Duodenal mucosa (tissue), 2 donors: ENCODE results near the gene UBE2F.

Experiments used
- H3K27ac ChIP-seq: one replicate; pipeline ENCODE4 v1.7.0; 2013; ENCODE audit warnings: low read depth, low read length
- H3K27me3 ChIP-seq, 2 donors: one replicate each; pipeline ENCODE4 v1.7.0; 2013; ENCODE audit warnings: low read length in 2 of 2, control low read depth in 1 of 2; ENCODE audit not compliant: insufficient read depth in 2 of 2, control insufficient read depth in 1 of 2
- H3K36me3 ChIP-seq, 2 donors: one replicate each; pipeline ENCODE4 v1.7.0; 2013; ENCODE audit warnings: low read length in 2 of 2, control low read depth in 1 of 2; ENCODE audit not compliant: insufficient read depth in 2 of 2, control insufficient read depth in 1 of 2
- H3K4me1 ChIP-seq, 2 donors: one replicate each; pipeline ENCODE4 v1.7.0; 2013; ENCODE audit warnings: low read length in 2 of 2, control low read depth in 1 of 2; ENCODE audit not compliant: insufficient read depth in 2 of 2, control insufficient read depth in 1 of 2
- H3K4me3 ChIP-seq, 2 donors: one replicate each; pipeline ENCODE4 v1.7.0; 2013; ENCODE audit warnings: low read length in 2 of 2, low read depth in 1 of 2
- H3K9ac ChIP-seq, 2 donors: one replicate each; pipeline ENCODE4 v1.7.0; 2013; ENCODE audit warnings: low read length in 2 of 2, low read depth in 1 of 2
- H3K9me3 ChIP-seq, 2 donors: one replicate each; pipeline ENCODE4 v1.7.0; 2013; ENCODE audit warnings: low read length in 2 of 2, control low read depth in 1 of 2; ENCODE audit not compliant: control insufficient read depth in 1 of 2

The UBE2F gene

GRCh38 chr2:237995036-237995435 lies 28.2 kb downstream of the UBE2F start:
- no peak overlapping the region for H3K27ac ChIP-seq
- no peaks in the 10 kb centered on the region for H3K9me3 ChIP-seq
- no peaks in the 10 kb centered on the region for H3K27me3 ChIP-seq
- no peaks in the 10 kb centered on the region for H3K4me1 ChIP-seq
- H3K36me3 ChIP-seq, result peaks cover 8 to 17% of the 10 kb centered on the region in 2 donors
- H3K9ac ChIP-seq, result no peak overlapping the region
- no peak overlapping the region for H3K4me3 ChIP-seq

- no peaks in the 10 kb centered on the region for H3K27me3 ChIP-seq
- H3K36me3 ChIP-seq, result peaks cover 8 to 17% of the 10 kb centered on the region in 2 donors
- H3K9ac ChIP-seq, result no peak overlapping the region
- no peaks in the 10 kb centered on the region for H3K4me1 ChIP-seq
- no peaks in the 10 kb centered on the region for H3K9me3 ChIP-seq
- no peak overlapping the region for H3K4me3 ChIP-seq
- no peak overlapping the region for H3K27ac ChIP-seq
Measured at GRCh38 chr2:237996021-237996593, 29.3 kb downstream of the UBE2F start.

GRCh38 chr2:237997521-237997920 lies 30.7 kb downstream of the UBE2F start:
- H3K27me3 ChIP-seq, result no peaks in the 10 kb centered on the region
- no peaks in the 10 kb centered on the region for H3K9me3 ChIP-seq
- no peak overlapping the region for H3K9ac ChIP-seq
- no peak overlapping the region for H3K27ac ChIP-seq
- no peak overlapping the region for H3K4me3 ChIP-seq
- peaks cover 4 to 13% of the 10 kb centered on the region in 2 donors for H3K36me3 ChIP-seq
- H3K4me1 ChIP-seq, result no peaks in the 10 kb centered on the region

GRCh38 chr2:237998530-237998929 lies 31.7 kb downstream of the UBE2F start:
- Histone ChIP-seq H3K9me3 (no peaks in the 10 kb centered on the region), H3K36me3 (peaks cover 3 to 16% of the 10 kb centered on the region in 2 donors), H3K27me3 (no peaks in the 10 kb centered on the region), H3K4me1 (no peaks in the 10 kb centered on the region), H3K27ac (no peak overlapping the region), H3K4me3 (no peak overlapping the region), H3K9ac (no peak overlapping the region)

GRCh38 chr2:238003234-238004031 lies 36.6 kb downstream of the UBE2F start:
- Histone ChIP-seq H3K9ac (no peak overlapping the region), H3K4me1 (no peaks in the 10 kb centered on the region), H3K4me3 (no peak overlapping the region), H3K27me3 (no peaks in the 10 kb centered on the region), H3K36me3 (peaks cover 0 to 9% of the 10 kb centered on the region in 2 donors), H3K9me3 (no peaks in the 10 kb centered on the region), H3K27ac (no peak overlapping the region)

GRCh38 chr2:238004077-238004830 lies 37.4 kb downstream of the UBE2F start:
- H3K4me3 ChIP-seq, result no peak overlapping the region
- H3K4me1 ChIP-seq, result no peaks in the 10 kb centered on the region
- H3K27me3 ChIP-seq, result no peaks in the 10 kb centered on the region
- no peak overlapping the region for H3K9ac ChIP-seq
- peaks cover 0 to 9% of the 10 kb centered on the region in 2 donors for H3K36me3 ChIP-seq
- H3K27ac ChIP-seq, result no peak overlapping the region
- H3K9me3 ChIP-seq, result no peaks in the 10 kb centered on the region

- Histone ChIP-seq H3K36me3 (peaks cover 0 to 9% of the 10 kb centered on the region in 2 donors), H3K4me1 (no peaks in the 10 kb centered on the region), H3K9ac (no peak overlapping the region), H3K27me3 (no peaks in the 10 kb centered on the region), H3K4me3 (no peak overlapping the region), H3K9me3 (no peaks in the 10 kb centered on the region), H3K27ac (no peak overlapping the region)
Measured at GRCh38 chr2:238005528-238005927, 38.7 kb downstream of the UBE2F start.

- no peaks in the 10 kb centered on the region for H3K27me3 ChIP-seq
- H3K9ac ChIP-seq, result no peak overlapping the region
- H3K36me3 ChIP-seq, result peaks cover 0 to 13% of the 10 kb centered on the region in 2 donors
- H3K27ac ChIP-seq, result no peak overlapping the region
- H3K4me1 ChIP-seq, result no peaks in the 10 kb centered on the region
- H3K9me3 ChIP-seq, result no peaks in the 10 kb centered on the region
- no peak overlapping the region for H3K4me3 ChIP-seq
Measured at GRCh38 chr2:238006510-238006909, 39.7 kb downstream of the UBE2F start.

- Histone ChIP-seq H3K4me1 (no peaks in the 10 kb centered on the region), H3K27me3 (no peaks in the 10 kb centered on the region), H3K4me3 (no peak overlapping the region), H3K36me3 (peaks cover 0 to 13% of the 10 kb centered on the region in 2 donors), H3K9ac (no peak overlapping the region), H3K9me3 (no peaks in the 10 kb centered on the region), H3K27ac (no peak overlapping the region)
Measured at GRCh38 chr2:238007924-238008323, 41.1 kb downstream of the UBE2F start.

- Histone ChIP-seq H3K36me3 (peaks cover 0 to 12% of the 10 kb centered on the region in 2 donors), H3K4me3 (no peak overlapping the region), H3K9ac (no peak overlapping the region), H3K9me3 (no peaks in the 10 kb centered on the region), H3K27me3 (no peaks in the 10 kb centered on the region), H3K27ac (no peak overlapping the region), H3K4me1 (no peaks in the 10 kb centered on the region)
Measured at GRCh38 chr2:238009563-238009962, 42.7 kb downstream of the UBE2F start.
